DMS79 treated with DMSO at 0.1 percent for 48 hours (cell line): ENCODE results near the gene EDN1.
"Not testable (repeated sequence)": the region's sequence is repeated elsewhere in the genome, so short reads cannot be mapped to it uniquely, and the experiment has no call there.

Source experiments
- DNase-seq: peaks from one replicate; lab custom pipeline; 2025; lab: John Stamatoyannopoulos, UW

The EDN1 gene

DNA sequence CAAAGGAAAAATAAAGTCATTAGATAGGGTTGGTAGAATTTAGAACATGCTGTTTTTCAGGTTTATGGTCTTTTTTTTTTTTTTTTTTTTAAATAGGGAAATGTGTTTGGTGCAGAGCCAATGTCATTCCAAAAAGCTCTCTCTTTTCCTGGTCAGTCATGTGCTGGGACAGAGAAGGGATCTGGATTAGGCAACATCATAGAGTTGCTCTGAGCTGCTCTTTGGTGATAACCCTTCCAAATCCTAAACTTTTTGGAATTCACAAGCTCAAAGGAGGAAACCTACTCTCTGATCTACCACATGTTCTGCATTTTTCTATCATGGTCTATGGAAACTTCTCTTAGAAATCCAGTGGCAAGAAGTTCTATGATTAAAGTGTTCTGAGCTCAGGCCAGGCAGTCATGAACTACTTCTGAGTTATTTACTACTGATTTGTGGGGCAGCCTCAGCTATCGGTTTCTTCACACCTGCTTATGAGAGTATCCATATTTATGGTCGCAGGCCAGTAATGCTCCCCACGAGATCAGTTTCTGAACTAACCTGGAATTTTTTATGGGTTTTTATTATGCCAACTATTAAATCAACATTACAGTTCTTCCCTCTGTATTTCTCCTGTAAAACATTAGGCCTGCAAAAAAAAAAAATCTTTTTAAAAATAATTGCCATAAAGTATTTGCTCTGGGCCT is 4.8 kb downstream of the EDN1 start:
- DNase-seq: no peak

- DNase-seq: no peak
These were observed 5.5 kb downstream of the EDN1 start for GRCh38 chr6:12295558-12296254.

GRCh38 chr6:12296255-12296573 is 6.1 kb downstream of the EDN1 start:
- no peak for DNase-seq

GRCh38 chr6:12296604-12297003 is 6.4 kb downstream of the EDN1 start:
- DNase-seq: no peak

- no peak for DNase-seq
These were observed 7.3 kb downstream of the EDN1 start for GRCh38 chr6:12297363-12298016.

DNA sequence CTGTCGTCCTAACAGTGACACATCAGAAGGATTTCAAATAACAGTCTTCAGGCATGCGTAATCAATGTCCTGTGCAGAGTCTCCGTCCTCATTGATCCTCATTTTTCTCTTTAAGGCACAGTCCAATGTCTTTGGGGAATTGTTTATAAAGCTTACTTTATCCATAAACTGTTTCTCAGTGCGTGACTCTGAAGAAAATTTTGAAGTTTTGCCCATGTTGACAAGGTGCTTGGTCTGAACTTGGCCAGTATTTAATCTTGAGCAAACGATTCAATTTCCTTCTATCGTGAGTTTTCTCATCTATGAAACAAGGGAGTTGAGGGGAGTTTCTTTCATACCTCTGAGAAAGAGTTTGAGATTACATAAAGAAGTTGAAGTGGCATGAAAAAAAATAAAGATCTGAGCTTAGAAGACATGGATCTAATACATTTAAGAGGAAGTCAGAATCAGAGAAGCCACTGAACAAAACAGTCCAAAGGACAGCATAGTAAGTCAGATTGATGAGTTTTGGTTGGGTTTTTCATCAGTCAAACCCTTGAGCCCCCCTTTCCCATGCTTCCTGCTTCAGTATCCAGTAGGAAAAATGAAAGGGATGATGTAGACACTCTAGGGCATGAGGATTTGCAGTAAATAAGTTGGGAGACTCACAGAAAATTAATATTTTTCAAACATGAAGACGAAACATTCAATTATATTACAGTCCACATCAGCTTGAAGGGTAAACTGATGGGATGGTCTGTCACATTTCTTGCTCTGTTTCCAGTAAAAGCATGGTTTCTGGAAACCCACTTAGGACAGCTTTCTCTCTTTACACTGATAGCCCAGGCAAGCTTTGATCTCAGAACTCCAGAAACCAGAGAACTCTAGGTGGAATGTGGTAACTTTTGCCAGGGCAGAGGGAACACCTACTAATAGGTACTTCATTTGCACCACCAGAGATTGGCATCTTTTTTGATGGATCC is 8.1 kb downstream of the EDN1 start:
- DNase-seq: no peak

DNA sequence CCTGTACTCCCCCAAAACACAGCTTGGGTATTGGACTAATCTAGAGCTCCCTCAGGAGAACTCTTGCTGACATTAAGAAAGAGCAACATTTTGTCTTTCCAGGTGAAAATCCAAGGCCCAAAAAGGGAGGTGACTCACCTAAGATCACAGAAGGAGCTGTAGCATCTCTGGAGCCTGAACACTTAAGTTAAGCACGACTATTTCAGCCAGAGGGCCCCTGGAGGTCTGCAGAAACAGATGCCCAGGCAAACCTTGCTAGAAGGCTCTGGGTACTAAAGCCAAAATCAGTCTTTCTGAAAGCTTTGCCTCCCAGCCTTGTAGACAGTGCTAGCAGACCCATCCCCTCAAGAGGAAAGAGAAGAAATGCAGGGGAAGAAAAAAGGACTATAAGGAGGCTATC is 8.8 kb downstream of the EDN1 start:
- no peak for DNase-seq

DNA sequence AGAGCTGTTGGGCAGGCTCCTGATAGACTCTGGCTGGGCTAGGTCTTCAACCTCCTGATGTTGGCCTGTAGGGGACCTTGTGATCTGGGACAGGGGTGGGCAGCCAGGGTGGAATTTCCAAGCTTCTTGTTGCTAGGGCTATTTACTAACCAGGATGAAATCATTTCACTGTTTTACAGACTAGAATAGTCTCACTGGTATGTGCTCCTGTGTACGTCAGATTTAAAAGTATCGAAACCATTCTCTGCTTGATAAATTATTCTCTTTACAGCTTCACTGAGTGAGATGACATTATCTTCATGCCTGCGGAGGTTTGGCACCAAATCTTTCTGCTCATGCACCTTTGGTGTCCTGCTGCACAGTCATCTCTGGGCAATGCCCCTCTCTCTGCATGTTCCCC is 10.9 kb downstream of the EDN1 start:
- no peak for DNase-seq

- DNase-seq: no peak
These were observed 14.3 kb downstream of the EDN1 start for GRCh38 chr6:12304487-12304886.

DNA sequence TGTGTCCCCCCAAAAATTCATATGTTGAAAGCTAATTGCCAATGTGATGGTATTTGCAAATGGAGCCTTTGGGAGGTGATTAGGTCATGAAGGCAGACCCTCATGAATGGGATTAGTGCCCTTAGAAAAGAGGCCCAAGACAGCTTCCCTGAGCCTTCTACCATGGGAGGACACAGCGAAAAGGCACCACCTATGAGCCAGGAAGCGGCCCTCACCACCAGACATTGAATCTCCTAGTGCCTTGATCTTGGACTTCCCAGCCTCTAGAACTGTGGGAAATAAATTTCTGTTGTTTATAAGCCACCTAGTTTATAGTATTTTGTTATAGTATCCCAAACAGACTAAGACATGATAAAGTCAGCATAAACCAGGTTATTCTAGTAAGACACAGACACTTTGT is 18.9 kb downstream of the EDN1 start:
- no peak for DNase-seq

DNA sequence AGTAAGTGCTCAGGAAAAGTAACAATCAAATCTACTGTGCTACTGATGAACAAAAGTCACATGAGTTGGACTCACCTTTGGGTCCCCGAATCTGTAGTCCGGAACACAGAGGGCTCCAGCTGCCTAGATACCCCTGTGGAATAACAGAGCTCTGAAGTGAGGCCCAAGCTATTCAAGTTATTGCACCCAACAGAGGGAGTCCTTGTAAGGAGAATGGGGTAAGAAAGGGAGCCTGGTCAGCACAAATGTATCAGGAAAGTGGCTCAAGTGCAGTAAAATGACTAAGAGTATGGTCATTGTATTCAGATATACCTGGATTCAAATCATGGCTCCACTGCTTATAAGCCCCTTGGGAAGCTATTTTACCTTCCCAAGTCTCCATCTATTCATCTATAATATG is 20.9 kb downstream of the EDN1 start:
- DNase-seq: no peak

DNA sequence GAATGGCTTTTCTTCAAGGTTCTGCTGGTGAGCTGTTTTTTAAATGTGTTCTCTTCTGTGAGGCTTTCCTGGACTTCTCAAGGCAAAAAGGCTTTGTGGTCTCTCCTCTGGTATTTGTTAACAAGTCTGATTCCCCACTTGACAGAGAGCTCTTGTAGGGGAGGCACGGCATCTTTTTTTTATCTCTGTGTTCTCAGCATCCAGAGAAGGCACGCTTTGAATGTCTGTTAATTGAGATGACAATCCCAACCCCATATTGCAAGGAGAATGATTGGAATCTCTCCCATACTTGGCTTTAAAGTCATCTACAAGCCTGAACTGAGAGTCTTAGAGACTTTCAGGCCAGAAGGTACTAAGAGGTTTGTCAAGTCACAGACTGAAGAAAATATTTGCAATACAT is 22.6 kb downstream of the EDN1 start:
- DNase-seq: no peak

- no peak for DNase-seq
These were observed 23.3 kb downstream of the EDN1 start for GRCh38 chr6:12313306-12313991.

- DNase-seq: no peak
These were observed 23.9 kb downstream of the EDN1 start for GRCh38 chr6:12313992-12314589.

DNA sequence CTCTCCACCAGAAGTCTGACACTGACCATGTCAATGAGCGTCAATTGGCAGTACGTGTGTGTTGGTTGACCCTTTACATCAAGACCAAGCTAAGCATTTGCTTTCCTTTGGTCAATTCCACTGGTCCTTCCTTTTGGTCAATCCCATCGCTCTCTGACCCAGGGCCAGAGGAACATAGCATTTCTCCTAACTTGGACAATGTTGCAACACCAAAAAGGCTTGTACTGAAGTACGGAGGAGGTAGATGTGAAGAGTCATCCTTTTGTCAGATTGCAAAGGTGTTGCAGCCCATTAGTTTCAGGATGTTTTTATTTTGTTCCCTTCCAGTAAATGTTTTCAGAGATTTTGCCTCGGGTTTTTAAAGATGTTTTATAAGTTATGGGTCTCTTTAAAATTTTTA is 24.6 kb downstream of the EDN1 start:
- no peak for DNase-seq

GRCh38 chr6:12315292-12316081 is 25.3 kb downstream of the EDN1 start:
- no peak for DNase-seq

- no peak for DNase-seq
These were observed 28.6 kb downstream of the EDN1 start for GRCh38 chr6:12318749-12319148.

GRCh38 chr6:12320074-12320473 is 29.9 kb downstream of the EDN1 start:
- not testable (repeated sequence) for DNase-seq

DNA sequence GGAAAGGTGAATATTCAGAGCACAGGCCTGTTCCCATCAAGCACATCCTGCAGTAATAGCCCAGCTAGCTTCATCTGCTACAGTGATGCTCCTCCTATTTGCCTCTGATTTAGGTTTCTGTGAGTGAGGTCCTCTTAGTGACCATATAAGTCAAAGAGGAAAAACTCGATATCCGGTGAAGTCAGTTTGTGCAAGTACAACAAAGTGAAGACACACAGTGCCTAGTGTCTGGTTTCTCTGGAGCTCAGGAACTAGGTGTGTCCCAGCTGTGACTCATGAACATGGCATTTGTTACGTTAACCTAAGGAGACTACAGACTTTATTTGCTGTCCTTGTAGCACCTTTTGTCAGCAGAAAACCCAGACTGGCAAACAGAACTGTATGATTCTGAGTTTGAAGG is 33.9 kb downstream of the EDN1 start:
- DNase-seq: no peak

- no peak for DNase-seq
These were observed 34.6 kb downstream of the EDN1 start for GRCh38 chr6:12324748-12325147.

DNA sequence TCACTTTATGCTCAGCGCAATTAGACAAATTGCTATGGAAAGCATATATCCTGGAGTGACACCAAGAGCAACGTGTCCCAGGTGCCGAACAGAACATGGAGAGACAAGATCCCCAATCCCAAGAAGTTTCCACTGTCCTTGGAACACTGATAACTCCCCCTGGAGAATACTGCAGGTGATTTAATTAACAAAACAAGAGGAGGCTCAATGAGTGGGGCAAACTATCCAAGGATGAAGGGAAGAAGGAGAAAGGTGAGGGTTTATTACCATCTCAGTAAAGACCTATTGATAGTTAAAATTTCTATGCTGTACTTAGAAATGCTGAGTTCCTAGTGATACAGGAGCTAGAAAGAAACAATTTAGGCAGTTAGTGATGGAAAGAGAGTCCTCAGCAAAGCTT is 35.7 kb downstream of the EDN1 start:
- no peak for DNase-seq
